NOMO-1 treated with dmso at 0.1 percent for 144 hours (cell line): Measurements from ENCODE around the gene CLIP2.
"Not testable (repeated sequence)": the region's sequence is repeated elsewhere in the genome, so short reads cannot be mapped to it uniquely, and the experiment has no call there.

Source experiments
- DNase-seq: peaks from one replicate; lab custom pipeline; 2025; ENCODE audit not compliant: unreplicated experiment; lab: John Stamatoyannopoulos, UW

The CLIP2 gene

DNA sequence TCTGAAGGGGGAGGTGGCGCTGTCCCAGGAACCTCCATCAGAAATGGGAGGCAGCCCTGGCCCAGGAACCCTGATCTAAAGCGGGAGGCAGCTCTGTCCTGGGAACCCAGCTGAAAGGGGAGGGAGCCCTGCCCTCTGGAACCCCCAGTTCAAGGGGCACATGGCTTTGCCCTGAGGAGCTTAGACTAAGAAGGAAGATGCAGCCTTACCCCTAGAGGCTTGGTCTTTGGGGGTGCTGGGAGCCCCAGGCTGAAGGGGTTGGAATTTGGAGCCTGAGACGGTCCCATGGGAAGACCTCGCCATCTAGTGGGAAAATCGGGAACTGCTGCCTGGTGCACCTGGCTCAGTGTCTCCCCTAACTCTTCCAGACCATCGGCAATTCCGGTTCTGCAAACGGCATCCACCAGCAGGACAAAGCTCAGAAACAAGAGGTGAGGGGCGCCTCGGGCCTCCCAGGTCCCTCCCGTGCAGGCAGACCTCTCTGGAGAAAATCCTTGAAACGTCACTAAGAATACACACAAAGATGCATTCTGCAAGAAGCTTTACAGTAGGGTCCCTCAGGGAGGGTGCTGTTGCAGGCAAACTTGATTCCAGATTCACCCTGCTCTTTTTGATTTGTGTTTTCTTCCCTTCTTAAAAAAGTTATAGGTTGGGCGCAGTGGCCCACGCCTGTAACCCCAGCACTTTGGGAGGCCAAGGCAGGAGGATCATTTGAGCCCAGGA lies 112.1 kb downstream of the CLIP2 start:
- DNase-seq, result peak; percentile 45

DNA sequence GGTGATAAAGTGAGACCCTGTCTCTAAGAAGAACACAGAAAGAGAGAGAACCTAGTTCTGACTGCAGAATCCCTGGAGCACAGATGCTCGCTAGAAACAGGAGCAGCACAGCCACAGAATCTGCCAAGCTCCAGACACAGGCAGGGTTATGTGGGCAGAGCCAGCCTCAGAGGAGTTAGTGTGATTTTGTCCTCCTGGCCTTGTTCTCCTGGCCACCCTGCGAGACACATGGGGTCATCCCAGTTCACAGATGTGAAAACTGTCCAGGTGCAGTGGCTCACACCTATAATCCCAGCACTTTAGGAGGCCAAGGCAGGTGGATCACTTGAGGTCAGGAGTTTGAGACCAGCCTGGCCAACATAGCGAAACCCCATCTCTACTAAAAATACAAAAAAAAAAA lies 113.5 kb downstream of the CLIP2 start:
- not testable (repeated sequence) for DNase-seq

GRCh38 chr7:74403521-74404387 lies 114.5 kb downstream of the CLIP2 start:
- DNase-seq, result no peak

DNA sequence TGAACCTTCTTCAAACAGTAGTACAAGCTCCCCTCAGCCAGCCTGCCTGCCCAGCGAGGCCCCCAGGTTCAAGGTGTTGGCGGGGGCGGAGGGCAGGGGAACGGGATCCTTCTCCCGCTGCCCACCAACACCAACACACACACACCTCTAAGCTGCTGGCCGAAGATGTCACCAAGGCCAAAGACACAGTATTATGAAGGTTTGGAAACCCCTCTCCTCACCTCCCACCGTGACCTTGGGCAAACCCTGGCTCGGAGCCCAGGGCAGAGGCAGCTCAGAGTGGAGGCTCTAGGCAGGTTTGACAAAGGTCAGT lies 115.1 kb downstream of the CLIP2 start:
- no peak for DNase-seq

DNA sequence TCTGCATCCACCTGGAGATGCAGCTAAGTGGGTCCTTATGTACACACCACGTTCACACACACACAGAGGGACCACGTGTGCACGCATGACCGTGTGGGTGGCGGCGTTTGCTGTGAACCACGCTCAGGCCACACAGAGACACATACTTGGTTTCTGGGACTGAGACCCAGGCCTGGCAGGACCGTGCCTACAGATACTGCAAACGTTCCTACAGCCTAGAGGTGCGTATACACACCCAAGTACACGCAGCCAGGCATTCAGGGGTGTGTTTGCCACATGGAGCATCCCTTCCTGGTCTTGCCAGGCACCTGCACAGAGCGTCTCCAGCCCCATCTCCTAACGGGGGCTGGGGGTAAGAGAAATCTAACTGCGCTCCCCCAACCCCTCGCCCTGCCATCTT lies 115.5 kb downstream of the CLIP2 start:
- no peak for DNase-seq

DNA sequence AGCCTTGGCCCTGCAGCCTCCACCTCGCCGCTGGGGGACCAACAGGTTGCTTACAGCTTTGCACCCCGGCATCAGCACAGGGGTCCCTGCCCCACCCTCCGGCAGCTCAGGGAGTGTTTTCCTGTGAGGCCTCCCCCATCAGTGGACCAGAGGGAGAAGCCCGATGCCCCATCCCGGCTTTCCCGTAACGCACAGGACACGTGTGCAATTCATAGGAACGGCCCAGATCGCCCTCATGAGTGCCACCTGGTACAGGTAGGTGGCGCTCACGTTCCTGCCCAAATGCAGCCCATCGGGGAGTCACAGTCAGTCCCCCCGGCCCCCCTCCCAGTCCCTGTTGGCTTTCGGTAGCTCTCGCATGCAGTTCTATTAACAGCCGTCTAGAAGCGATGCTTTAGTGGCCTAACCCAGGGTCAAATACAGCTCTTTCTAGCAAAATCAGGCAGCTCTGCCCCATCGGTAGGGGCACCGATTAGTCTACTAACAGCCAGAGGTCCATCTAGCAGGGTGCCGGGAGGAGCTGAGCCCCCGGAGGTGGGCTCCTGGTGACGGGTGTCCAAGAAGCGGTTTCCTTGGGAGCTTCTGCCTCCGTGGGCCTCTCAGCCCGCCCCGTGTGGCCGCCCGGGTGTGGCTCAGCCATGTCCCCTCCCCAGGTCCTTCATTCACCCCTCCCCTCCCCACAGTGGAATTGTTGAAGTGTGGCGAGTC lies 116.1 kb downstream of the CLIP2 start:
- DNase-seq, result peak; percentile 74

GRCh38 chr7:74405899-74406512 lies 116.8 kb downstream of the CLIP2 start:
- peak; percentile 83 for DNase-seq

DNA sequence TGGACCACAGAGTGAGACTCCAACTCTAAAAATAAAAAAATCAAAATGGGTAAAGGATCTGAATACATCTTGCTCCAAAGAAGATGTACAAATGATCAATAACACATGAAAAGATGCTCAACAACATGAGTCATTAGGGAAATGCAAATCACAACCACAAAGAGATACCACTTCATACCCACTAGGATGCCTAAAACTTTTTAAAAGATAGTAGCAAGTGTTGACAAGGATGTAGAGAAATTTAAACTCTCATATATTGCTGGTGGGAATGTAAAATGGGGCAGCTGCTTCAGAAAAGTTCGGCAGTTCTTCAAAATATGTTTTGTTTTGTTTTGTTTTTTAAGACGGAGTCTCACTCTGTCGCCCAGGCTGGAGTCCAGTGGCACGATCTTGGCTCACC lies 118.8 kb downstream of the CLIP2 start:
- DNase-seq, result no peak

DNA sequence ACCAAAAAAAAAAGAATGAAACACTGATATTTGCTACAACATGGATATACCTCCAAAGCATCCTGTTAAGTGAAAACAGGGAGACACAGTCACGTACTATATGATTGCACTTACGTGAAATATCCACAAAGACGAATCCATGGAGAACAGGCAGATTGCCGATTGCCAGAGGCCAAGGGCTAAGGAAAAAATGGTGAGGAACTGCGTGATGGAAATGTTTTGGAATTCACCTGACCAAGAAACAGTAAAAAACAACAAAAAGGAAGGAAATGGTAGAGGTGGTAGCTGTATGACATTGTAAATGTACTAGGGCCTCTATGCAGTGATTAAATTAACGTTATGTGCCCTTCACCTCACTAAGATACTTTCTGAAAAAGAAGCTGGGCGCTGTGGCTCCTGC lies 120.4 kb downstream of the CLIP2 start:
- no peak for DNase-seq

GRCh38 chr7:74410772-74411171 lies 121.6 kb downstream of the CLIP2 start:
- DNase-seq, result no peak

DNA sequence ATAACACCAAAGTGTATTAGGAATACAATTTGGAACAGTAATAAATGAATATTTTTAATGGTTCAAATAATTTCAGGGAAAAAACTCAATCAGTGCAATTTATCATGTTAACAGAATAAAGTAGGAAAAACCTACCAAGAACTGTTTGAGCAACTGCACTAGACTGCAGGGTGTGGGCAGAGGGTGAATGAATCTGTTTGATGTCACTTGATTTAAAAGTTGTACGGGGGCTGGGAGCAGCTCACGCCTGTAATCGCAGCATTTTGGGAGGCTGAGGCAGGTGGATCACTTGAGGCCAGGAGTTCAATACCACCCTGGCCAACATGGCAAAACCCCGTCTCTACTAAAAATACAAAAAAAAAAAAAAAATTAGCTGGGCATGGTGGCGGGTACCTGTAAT lies 122.4 kb downstream of the CLIP2 start:
- not testable (repeated sequence) for DNase-seq

GRCh38 chr7:74412056-74412455 lies 122.8 kb downstream of the CLIP2 start:
- no peak for DNase-seq

GRCh38 chr7:74412603-74413002 lies 123.4 kb downstream of the CLIP2 start:
- DNase-seq, result no peak

- not testable (repeated sequence) for DNase-seq
Observed at GRCh38 chr7:74414595-74415333, 125.6 kb downstream of the CLIP2 start.

DNA sequence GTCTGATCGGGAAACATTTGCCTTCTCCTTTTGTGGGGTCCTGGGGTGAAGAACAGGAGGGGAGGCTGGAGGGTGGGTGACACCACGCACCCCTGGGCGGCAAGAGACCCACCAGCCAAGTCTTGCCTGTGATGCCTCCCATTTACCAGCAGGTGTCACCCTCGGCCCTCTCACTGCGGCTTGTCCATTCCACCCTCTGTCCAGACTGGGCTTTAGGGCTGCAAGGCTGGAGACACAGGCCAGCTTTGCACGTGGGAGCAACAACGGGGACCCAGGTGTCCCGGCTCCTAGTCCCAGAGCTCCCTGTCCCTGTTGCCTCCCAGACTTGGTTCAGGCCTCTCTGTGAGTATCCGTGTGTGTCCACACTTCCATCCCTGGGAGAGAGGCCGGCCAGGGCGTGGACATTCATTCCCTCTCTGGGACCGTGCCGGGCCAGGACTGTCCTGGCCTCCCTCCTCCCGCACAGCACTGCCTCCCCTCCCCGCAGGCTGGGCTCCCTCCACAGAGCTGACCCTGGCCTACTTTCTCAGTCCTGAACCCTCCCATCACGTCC lies 128.3 kb downstream of the CLIP2 start:
- DNase-seq, result peak; percentile 64

DNA sequence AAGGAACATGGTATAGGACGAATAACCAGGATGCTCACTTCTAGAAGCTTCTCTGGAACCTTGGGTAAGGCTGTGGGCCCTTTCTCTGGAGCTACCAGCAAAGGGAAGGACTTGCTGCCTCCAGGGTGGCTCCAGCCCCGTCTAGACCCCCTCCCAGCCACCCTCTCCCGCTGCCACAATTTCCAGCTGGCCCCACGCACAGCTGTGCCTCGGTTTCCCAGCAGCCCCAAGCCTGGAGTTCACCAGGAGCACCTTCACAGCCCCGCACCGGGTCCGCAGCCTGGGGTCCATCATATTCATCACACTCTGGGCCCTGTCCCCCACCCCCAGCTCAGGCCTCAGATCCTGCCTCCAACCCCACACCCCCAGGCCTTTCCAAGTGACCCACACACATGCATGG lies 128.9 kb downstream of the CLIP2 start:
- no peak for DNase-seq

DNA sequence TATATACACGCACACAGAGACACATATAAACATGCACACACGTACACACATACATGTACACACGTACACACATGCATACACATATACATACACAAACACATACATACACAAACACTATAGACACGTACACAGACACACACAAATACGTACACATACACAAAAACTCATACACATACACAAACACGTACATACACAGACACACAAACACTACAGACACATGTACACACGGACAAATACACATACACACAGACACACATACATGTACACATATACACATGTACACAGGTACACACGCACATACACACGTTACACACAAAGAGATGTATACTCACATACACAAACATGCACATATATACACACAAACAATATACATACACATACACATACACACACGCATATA lies 129.3 kb downstream of the CLIP2 start:
- DNase-seq, result no peak

DNA sequence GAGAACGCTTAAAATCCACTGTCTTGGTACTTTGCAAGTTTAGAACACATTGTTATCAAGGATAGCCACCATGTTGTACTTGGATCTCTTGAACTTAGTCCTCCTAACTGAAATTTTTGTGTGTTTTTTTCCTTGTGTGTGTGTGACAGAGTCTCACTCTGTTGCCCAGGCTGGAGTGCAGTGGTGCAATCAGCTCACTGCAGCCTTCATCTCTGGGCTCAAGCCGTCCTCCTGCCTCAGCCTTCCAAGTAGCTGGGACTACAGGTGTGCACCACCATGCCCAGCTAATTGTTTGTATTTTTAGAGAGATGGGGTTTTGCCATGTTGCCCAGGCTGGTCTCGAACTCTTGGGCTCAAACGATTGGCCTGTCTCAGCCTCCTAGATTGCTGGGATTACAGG lies 130.0 kb downstream of the CLIP2 start:
- not testable (repeated sequence) for DNase-seq

DNA sequence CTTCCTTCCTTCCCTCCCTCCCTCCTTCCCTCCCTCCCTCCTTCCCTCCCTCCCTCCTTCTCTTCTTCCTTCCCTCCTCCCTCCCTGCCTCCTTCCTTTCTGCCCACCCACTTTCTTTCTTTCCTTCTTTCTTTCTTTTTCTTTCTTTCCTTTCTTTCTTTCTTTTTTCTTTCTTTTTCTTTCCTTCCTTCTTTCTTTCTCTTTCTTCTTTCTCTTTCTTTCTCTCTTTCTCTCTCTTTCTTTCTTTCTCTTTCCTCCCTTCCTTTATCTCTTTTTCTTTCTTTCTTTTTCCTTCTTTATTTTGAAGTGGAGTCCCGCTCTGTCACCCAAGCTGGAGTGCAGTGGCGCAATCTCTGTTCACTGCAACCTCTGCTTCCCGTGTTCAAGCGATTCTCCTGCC lies 130.8 kb downstream of the CLIP2 start:
- DNase-seq, result no peak

DNA sequence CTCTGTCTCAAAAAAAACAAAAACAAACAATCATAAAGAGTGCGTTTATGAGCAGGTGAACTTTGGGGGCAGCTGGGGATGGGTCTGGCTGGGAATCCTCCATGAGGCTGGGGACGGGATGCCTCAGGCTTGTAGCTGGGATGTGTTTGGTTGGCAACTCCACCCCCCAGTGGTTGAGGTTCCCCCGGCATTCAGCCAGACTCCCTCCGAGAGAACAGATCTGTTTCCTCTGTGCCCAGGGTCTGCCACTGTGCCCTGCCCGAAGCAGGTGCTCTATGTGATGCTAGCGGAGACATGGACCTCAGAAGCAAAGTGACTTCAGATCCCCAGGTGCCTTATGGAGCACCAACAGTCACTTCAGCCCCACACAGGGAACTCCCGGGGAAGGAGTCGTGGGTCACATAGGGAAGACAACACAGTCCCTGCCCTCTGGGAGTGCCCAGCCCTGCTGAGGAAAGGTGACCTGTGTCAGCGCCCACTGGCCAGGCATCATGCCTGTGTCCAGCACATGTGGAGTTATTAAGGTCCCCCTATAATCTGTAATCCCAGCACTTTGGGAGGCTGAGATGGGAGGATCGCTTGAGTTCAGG lies 135.2 kb downstream of the CLIP2 start:
- DNase-seq, result no peak
